Measurements from ENCODE around the gene TNNC1. TPM values are rescaled to one million over a fixed set of nuclear protein-coding genes. Genes with fewer than 3 reads are reported as not detected.

Gene TNNC1
- total and polyA plus RNA-seq, 9 of the 15 experiments (the other 6 are each of a cell fraction or from before 2014, with no cell fraction given): 0.08 to 0.85 (median 0.42) TPM; not detected in 4

DNA sequence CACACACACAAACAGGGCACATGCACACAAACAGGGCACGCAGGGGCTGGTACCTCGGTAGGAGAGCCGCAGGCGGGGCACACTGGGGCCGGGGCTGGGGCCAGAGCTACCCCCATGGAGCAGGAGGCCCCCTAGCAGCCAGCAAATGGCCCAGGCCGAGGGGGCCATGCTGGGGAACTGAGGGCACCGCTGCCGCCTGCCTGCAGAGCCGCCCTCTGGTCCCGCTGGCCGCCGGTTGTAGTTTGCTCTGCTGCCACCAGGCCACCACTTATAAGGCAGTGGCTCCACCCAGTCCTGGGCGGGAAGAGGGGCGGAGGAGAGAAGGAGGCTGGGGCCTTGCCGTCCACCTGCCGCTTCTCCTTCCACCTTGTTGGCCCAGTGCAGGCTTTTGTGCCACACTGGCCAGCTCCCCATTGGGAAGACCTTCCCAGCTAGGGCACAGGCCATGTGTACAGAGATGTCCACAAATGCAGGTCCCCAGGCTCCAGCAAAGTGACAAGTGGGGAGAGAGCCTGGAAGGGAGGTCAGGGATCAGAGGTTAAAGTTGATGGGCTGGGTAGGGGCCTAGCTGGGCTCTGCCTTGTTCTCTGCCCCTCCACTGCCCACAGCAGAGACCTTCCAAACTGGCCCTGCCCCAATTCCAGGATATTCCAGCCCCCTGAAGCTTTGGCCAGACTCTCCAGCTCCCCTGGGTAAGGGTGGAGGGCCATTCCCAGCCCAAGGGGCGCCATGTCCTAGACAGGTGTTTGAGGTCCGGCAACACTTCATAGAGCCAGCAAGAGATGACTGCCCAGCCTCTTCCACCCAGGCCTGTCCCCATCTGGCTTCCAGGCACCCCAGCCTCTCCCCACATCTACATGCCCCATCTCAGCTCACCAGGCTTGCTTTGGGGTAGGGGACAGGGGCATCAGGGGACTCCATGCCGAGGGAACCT lies 8.7 kb downstream of the TNNC1 start, which contains the start of gene SEMA3G:
Gene SEMA3G, minus strand, starts transcription at position 244 of the 934 bp plus-strand sequence. Its CDS starts 76 bp downstream, at position 168.
- DNase-seq (ENCODE audit: extremely low read depth in 1 of 4, low spot score in 3 of 4) (peak; percentile 64 to 74 (median 71)), FAIRE-seq (no peak), ATAC-seq (peak; percentile 96)
- Histone ChIP-seq H3K4me3 (no peak within 1 kb of the TSS), H3K4me1 (replicated peaks in 1 of 2; ENCODE audit: control insufficient read depth in 2 of 2, insufficient read depth in 2 of 2, low read length in 2 of 2) (peaks cover 0 to 31% of the 10 kb centered on the region in 2 experiments; a peak in 2 of 5 replicates), H3K27me3 (ENCODE audit: control insufficient read depth in 2 of 2, insufficient read depth in 2 of 2, low read length in 2 of 2) (peaks cover 0 to 4% of the 10 kb centered on the region in 2 experiments; a peak in 1 of 5 replicates), H2AFZ (ENCODE audit: low read depth, low read length) (peak within 1 kb of the TSS; percentile 76), H3K79me2 (ENCODE audit: control insufficient read depth, insufficient read depth, low read length) (no peaks in the 10 kb centered on the region), H3K9ac (ENCODE audit: insufficient read depth in 1 of 2, low read depth in 2 of 2, low read length in 2 of 2) (peak within 1 kb of the TSS in 1 of 2 experiments; percentile 52; a peak in 2 of 4 replicates), H3K9me1 (ENCODE audit: control insufficient read depth, insufficient read depth, low read length) (no peaks in the 10 kb centered on the region), H3K36me3 (ENCODE audit: control insufficient read depth, insufficient read depth, low read length) (no peaks in the 10 kb centered on the region), H3K9me3 (replicated peaks; ENCODE audit: control insufficient read depth, insufficient read depth, low read depth, low read length) (no peaks in the 10 kb centered on the region), H4K20me1 (replicated peaks; ENCODE audit: control insufficient read depth, insufficient read depth, low read length) (no peaks in the 10 kb centered on the region), H3K27ac (ENCODE audit: extremely low read depth, low read depth, low read length) (no peak within 1 kb of the TSS), H3K4me2 (ENCODE audit: insufficient read depth, low read length) (peak within 1 kb of the TSS; percentile 9; the same call in 1 of the 2 replicates)
- intact Hi-C loops (cut with micrococcal nuclease) (loop anchor here (5.0 kb wide), 3 partner anchors 153 to 443 kb away; no protein-coding TSS in a partner anchor), in situ Hi-C loops (cut with MboI) (loop anchor here (10.0 kb wide), 1 partner anchor 150 kb away; no protein-coding TSS in a partner anchor)
- POLR2A ChIA-PET: interaction anchor here (0.5 to 1.3 kb wide), 2 partner anchors 33 to 75 kb away, joined by 3 read pairs; no protein-coding TSS in a partner anchor
- 48% methylated on average over 7 of the region's 19 CpGs for WGBS (ENCODE audit: insufficient coverage, low coverage, missing lambda C conversion rate)
- CTCF ChIA-PET (ENCODE audit: low intra/inter-chr PET ratio): interaction anchor here (1.8 to 2.2 kb wide), 2 partner anchors 16 to 33 kb away, joined by 7 to 8 read pairs; no protein-coding TSS in a partner anchor
- no TSS peak for BruUV-seq (replicated peaks)
- TF ChIP-seq MAZ (CRISPR knock-in tag; conservative IDR thresholded peaks at IDR 0.05 in 1 of 2, IDR thresholded peaks at IDR 0.05 in 1 of 2) (peak; percentile 22 to 25; a peak in 1 of 4 replicates), NR2C1 (IDR thresholded peaks at IDR 0.05) (peak; percentile 96), NR2C1 (tag; IDR thresholded peaks at IDR 0.05) (peak; percentile 96), TFAP4 (CRISPR knock-in tag; IDR thresholded peaks at IDR 0.05; ENCODE audit: borderline replicate concordance) (peak; percentile 47; the same call in 1 of the 2 replicates), RBM39 (optimal IDR thresholded peaks at IDR 0.05; ENCODE audit: low read depth, low read length) (no peak), MTA3 (IDR thresholded peaks at IDR 0.05; ENCODE audit: borderline replicate concordance) (0 out of 2 replicates have a peak, but pooled peaks have one; percentile 27), SRF (CRISPR knock-in tag; IDR thresholded peaks at IDR 0.05) (peak in 1 of 2 experiments; percentile 84; a peak in 2 of 4 replicates), CTCF (IDR thresholded peaks at IDR 0.05 in 2 of 3, conservative IDR thresholded peaks at IDR 0.05 in 1 of 3; ENCODE audit: insufficient read depth in 2 of 3, low read depth in 1 of 3, low read length in 3 of 3) (peak; percentile 52 to 72 (median 54)), POLR2G (IDR thresholded peaks at IDR 0.05; ENCODE audit: low read depth, low read length) (peak; percentile 55), NR2C2 (CRISPR knock-in tag; IDR thresholded peaks at IDR 0.05) (peak; percentile 92), NR2C2 (tag; IDR thresholded peaks at IDR 0.05) (peak; percentile 94)
- TF ChIP-seq, protein P1, sequence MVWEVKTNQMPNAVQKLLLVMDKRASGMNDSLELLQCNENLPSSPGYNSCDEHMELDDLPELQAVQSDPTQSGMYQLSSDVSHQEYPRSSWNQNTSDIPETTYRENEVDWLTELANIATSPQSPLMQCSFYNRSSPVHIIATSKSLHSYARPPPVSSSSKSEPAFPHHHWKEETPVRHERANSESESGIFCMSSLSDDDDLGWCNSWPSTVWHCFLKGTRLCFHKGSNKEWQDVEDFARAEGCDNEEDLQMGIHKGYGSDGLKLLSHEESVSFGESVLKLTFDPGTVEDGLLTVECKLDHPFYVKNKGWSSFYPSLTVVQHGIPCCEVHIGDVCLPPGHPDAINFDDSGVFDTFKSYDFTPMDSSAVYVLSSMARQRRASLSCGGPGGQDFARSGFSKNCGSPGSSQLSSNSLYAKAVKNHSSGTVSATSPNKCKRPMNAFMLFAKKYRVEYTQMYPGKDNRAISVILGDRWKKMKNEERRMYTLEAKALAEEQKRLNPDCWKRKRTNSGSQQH (CRISPR knock-in tag; IDR thresholded peaks at IDR 0.05): no peak

All from K562 (cell line).